ENCODE results near the gene DPP6.

DPP6 gene

GRCh38 chr7:154475864-154476263, 423.7 kb downstream of the DPP6 start:
- POLR2A ChIA-PET = no interaction called here
- TF ChIP-seq CTCF (IDR thresholded peaks at IDR 0.05; ENCODE audit: control extremely low read depth, extremely low read depth, low read depth, missing control alignments) = no peak
- no peak for DNase-seq (ENCODE audit: extremely low spot score)
- CTCF ChIA-PET = no interaction called here

- CTCF ChIA-PET = no interaction called here
- POLR2A ChIA-PET = no interaction called here
- no peak for DNase-seq (ENCODE audit: extremely low spot score)
- TF ChIP-seq CTCF (IDR thresholded peaks at IDR 0.05; ENCODE audit: control extremely low read depth, extremely low read depth, low read depth, missing control alignments) = no peak
These were observed 428.6 kb downstream of the DPP6 start for GRCh38 chr7:154480817-154481216.

GRCh38 chr7:154482863-154483262, 430.7 kb downstream of the DPP6 start:
- ChIA-PET CTCF (no interaction called here), POLR2A (no interaction called here)
- DNase-seq (ENCODE audit: extremely low spot score) = no peak
- TF ChIP-seq CTCF (IDR thresholded peaks at IDR 0.05; ENCODE audit: control extremely low read depth, extremely low read depth, low read depth, missing control alignments) = no peak

- no peak for TF ChIP-seq CTCF (IDR thresholded peaks at IDR 0.05; ENCODE audit: control extremely low read depth, extremely low read depth, low read depth, missing control alignments)
- POLR2A ChIA-PET = no interaction called here
- DNase-seq (ENCODE audit: extremely low spot score) = no peak
- CTCF ChIA-PET = no interaction called here
These were observed 432.2 kb downstream of the DPP6 start for GRCh38 chr7:154484406-154484805.

- no peak for DNase-seq (ENCODE audit: extremely low spot score)
- TF ChIP-seq CTCF (IDR thresholded peaks at IDR 0.05; ENCODE audit: control extremely low read depth, extremely low read depth, low read depth, missing control alignments) = no peak
- CTCF ChIA-PET = no interaction called here
- POLR2A ChIA-PET = no interaction called here
These were observed 432.7 kb downstream of the DPP6 start for GRCh38 chr7:154484943-154485342.

- no peak for TF ChIP-seq CTCF (IDR thresholded peaks at IDR 0.05; ENCODE audit: control extremely low read depth, extremely low read depth, low read depth, missing control alignments)
- DNase-seq (ENCODE audit: extremely low spot score) = no peak
- ChIA-PET POLR2A (no interaction called here), CTCF (interaction anchor here (1.7 kb wide), 1 partner anchor 14 kb away, joined by 5 read pairs; no protein-coding TSS in a partner anchor)
These were observed 437.7 kb downstream of the DPP6 start for GRCh38 chr7:154489897-154490296.

- CTCF ChIA-PET = no interaction called here
- POLR2A ChIA-PET = no interaction called here
- no peak for DNase-seq (ENCODE audit: extremely low spot score)
- TF ChIP-seq CTCF (IDR thresholded peaks at IDR 0.05; ENCODE audit: control extremely low read depth, extremely low read depth, low read depth, missing control alignments) = no peak
These were observed 441.4 kb downstream of the DPP6 start for GRCh38 chr7:154493594-154493993.

Data from GM10248 (cell line).